A673 (cell line): ENCODE data around the gene DHRS1. TPM values are rescaled to one million over a fixed set of nuclear protein-coding genes. Genes with fewer than 3 reads are reported as not detected.

Experiments
- BruUV-seq: library from RNA; stranded (reverse); fragments of 400-500 nt; replicated peaks from 2 replicates; lab custom pipeline; 2021; lab: Mats Ljungman, UMichigan
- CTCF ChIA-PET: fragments of 300-600 bp; sonication (Branson Sonifier 250); formaldehyde crosslinking; loops from one replicate; lab custom pipeline; 2022; ENCODE audit warnings: antibody characterized with exemption; lab: Charles Lee
- POLR2A ChIA-PET: fragments of 300-600 bp; sonication (Branson Sonifier 250); formaldehyde crosslinking; loops from one replicate; lab custom pipeline; 2022; ENCODE audit warnings: antibody characterized with exemption; ENCODE audit not compliant: low non-redundant PET; lab: Charles Lee
- DNase-seq: peaks from one replicate; pipeline ENCODE4 v3.0.0-alpha.2; 2015; ENCODE audit warnings: low spot score
- H3K27ac ChIP-seq: fragments of 200-600 bp; sonication (generic); 2 replicates; pipeline ENCODE4 v1.5.1; 2016; ENCODE audit warnings: mixed run types, low read depth, mild to moderate bottlenecking, mixed read lengths, antibody characterized with exemption, low read length; ENCODE audit not compliant: poor library complexity, severe bottlenecking
- H3K27me3 ChIP-seq: fragments of 200-600 bp; sonication (generic); replicated peaks from 2 replicates; pipeline ENCODE4 v1.6.1; 2017; ENCODE audit warnings: mixed run types, low read depth, mild to moderate bottlenecking, mixed read lengths, antibody characterized with exemption, low read length; ENCODE audit not compliant: insufficient read depth, poor library complexity
- H3K36me3 ChIP-seq: fragments of 200-600 bp; sonication (generic); 2 replicates; pipeline ENCODE4 v1.6.1; 2016; ENCODE audit warnings: mixed run types, mild to moderate bottlenecking, mixed read lengths, antibody characterized with exemption, low read length; ENCODE audit not compliant: insufficient read depth, poor library complexity, severe bottlenecking
- H3K4me1 ChIP-seq: fragments of 200-600 bp; sonication (generic); 2 replicates; pipeline ENCODE4 v1.6.1; 2017; ENCODE audit warnings: mixed run types, mild to moderate bottlenecking, mixed read lengths, antibody characterized with exemption, low read length; ENCODE audit not compliant: insufficient read depth, poor library complexity, severe bottlenecking
- H3K4me3 ChIP-seq: fragments of 200-600 bp; sonication (generic); 2 replicates; pipeline ENCODE4 v1.5.1; 2016; ENCODE audit warnings: low read depth, mixed run types, mild to moderate bottlenecking, mixed read lengths, low read length; ENCODE audit not compliant: poor library complexity, severe bottlenecking
- H3K9me3 ChIP-seq: fragments of 200-600 bp; sonication (generic); 2 replicates; pipeline ENCODE4 v1.6.1; 2016; ENCODE audit warnings: mixed run types, low read depth, mild to moderate bottlenecking, mixed read lengths, antibody characterized with exemption, low read length; ENCODE audit not compliant: poor library complexity, severe bottlenecking
- CTCF ChIP-seq: fragments of 300-800, 200-600 bp; sonication (generic); conservative IDR thresholded peaks from 2 replicates; pipeline ENCODE4 v1.5.1; 2017; ENCODE audit warnings: low read depth, mild to moderate bottlenecking, antibody characterized with exemption, low read length, moderate library complexity, mixed read lengths
- EZH2 ChIP-seq: fragments of 200-600 bp; sonication (generic); IDR thresholded peaks from 2 replicates; pipeline ENCODE4 v1.6.1; 2017; ENCODE audit warnings: borderline replicate concordance, low read depth, mild to moderate bottlenecking, mixed read lengths, antibody characterized with exemption, low read length; ENCODE audit not compliant: poor library complexity, severe bottlenecking
- intact Hi-C: fragments of 100-400 bp; cut with micrococcal nuclease; formaldehyde crosslinking; loops from one replicate; pipeline ENCODE4 v1.10.0; 2022; ENCODE audit not compliant: unreplicated experiment
- total RNA-seq: library from RNA; stranded (reverse); gene quantifications from 2 replicates; pipeline ENCODE4 v1.2.3, GENCODE V29; 2021

DHRS1 gene
- total RNA-seq, 1 experiment from 2014 or later = 13.3 TPM

- Histone ChIP-seq H3K4me3 (no peak overlapping the region), H3K27me3 (no peaks in the 10 kb centered on the region), H3K9me3 (no peaks in the 10 kb centered on the region), H3K27ac (no peak overlapping the region), H3K4me1 (no peaks in the 10 kb centered on the region), H3K36me3 (no peaks in the 10 kb centered on the region)
- no peak for TF ChIP-seq CTCF
- no peak for TF ChIP-seq EZH2
- intact Hi-C loops = no loop called here
- ChIA-PET CTCF (no interaction called here), POLR2A (no interaction called here)
- DNase-seq = no peak
- BruUV-seq = no TSS peak
Measured at GRCh38 chr14:24263848-24264247, 35.7 kb downstream of the DHRS1 start.

GRCh38 chr14:24262821-24263733 lies 36.5 kb downstream of the DHRS1 start, which contains the start of gene TGM1:
Gene TGM1, minus strand, starts transcription at chr14:24263177. Its CDS starts 825 bp downstream, at chr14:24262352.
- Histone ChIP-seq H3K27ac (no peak within 1 kb of the TSS), H3K4me1 (no peaks in the 10 kb centered on the region), H3K9me3 (no peaks in the 10 kb centered on the region), H3K36me3 (no peaks in the 10 kb centered on the region), H3K4me3 (no peak within 1 kb of the TSS), H3K27me3 (no peaks in the 10 kb centered on the region)
- POLR2A ChIA-PET = interaction anchor here (0.8 kb wide), 1 partner anchor 8 kb away, joined by 5 read pairs; no protein-coding TSS in a partner anchor
- TF ChIP-seq EZH2 (no peak), CTCF (no peak)
- CTCF ChIA-PET = no interaction called here
- no TSS peak for BruUV-seq
- intact Hi-C loops = no loop called here
- no peak for DNase-seq

GRCh38 chr14:24261969-24262327 lies 37.6 kb downstream of the DHRS1 start:
- TF ChIP-seq CTCF = no peak
- TF ChIP-seq EZH2 = no peak
- no peak for DNase-seq
- POLR2A ChIA-PET = interaction anchor here (0.8 kb wide), 1 partner anchor 9 kb away, joined by 5 read pairs; no protein-coding TSS in a partner anchor
- BruUV-seq = no TSS peak
- Histone ChIP-seq H3K9me3 (no peaks in the 10 kb centered on the region), H3K27ac (no peak overlapping the region), H3K4me1 (no peaks in the 10 kb centered on the region), H3K27me3 (no peaks in the 10 kb centered on the region), H3K36me3 (no peaks in the 10 kb centered on the region), H3K4me3 (no peak overlapping the region)
- CTCF ChIA-PET = no interaction called here
- intact Hi-C loops = no loop called here
